GM18511 (cell line): ENCODE measurements around the gene CTSK.

Experiments used
- ATAC-seq: cut with Tn5 transposase; IDR thresholded peaks from one replicate; pipeline ENCODE4 v1.9.1; 2021; ENCODE audit warnings: mild to moderate bottlenecking, moderate library complexity; ENCODE audit not compliant: unreplicated experiment

The CTSK gene

DNA sequence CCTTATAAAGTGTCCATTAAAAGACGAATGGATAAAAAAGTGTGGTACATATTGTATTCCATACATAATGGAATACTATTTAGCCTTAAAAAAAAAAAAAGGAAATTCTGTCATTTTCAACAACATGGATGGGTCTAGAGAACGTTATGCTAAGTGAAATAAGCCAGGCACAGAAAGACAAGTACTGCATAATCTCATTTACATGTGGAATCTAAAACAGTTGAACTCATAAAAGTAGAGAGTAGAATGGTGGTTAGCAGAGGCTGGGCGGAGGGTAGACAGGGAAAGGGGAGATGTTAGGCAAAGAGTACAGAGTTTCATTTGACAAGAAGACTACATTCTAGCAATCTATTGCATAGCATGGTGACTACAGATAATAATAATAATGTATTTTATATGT is 45.0 kb downstream of the CTSK start:
- ATAC-seq, result no peak

DNA sequence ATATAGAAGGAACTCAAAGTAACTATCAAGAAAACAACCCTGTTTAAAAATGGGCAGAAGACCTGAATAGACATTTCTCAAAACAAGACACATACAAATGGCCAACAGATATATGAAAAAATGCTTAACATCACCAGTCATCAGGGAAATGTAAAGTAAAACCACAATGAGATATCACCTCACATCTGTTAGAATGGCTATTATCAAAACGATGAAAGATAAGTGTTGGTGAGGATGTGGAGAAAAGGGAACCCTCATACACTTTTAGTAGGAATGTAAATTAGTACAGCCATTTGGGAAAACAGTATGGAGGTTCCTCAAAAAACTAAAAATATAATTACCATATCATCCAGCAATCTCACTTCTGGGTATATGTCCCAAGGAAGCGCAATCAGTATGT is 45.5 kb downstream of the CTSK start:
- no peak for ATAC-seq

DNA sequence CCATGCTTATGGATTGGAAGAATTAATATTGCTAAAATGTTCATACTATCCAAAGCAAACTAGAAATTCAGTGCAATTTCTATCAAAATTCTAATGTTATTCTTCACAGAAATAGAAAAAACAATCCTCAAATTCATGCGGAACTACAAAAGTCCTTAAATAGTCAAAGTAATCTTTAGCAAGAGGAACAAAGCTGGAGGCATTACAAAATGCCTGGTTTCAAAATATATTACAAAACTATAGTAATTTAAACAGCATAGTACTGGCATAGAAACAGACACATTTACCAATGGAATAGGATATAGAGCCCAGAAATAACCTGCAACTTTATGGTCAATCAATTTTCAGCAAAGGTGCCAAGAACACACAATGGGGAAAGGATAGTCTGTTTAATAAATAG is 46.3 kb downstream of the CTSK start:
- no peak for ATAC-seq

DNA sequence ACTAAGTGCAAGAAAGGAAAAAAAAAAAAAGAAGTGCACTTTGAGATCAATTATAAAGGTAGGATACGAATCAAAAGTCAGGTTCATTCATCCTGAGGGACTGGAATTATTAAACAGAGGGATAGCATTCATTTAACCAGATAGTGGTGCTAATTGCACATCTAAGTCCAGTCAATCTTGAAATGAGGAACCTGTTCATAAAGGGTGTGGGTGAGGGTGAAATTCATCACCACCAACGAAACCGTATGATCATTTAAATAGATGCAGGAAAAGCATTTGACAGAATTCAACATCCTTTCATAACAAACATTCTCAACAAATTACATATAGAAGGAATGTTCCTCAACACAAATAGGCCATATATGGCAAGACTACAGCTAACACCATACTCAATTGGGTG is 48.0 kb downstream of the CTSK start:
- ATAC-seq, result no peak

DNA sequence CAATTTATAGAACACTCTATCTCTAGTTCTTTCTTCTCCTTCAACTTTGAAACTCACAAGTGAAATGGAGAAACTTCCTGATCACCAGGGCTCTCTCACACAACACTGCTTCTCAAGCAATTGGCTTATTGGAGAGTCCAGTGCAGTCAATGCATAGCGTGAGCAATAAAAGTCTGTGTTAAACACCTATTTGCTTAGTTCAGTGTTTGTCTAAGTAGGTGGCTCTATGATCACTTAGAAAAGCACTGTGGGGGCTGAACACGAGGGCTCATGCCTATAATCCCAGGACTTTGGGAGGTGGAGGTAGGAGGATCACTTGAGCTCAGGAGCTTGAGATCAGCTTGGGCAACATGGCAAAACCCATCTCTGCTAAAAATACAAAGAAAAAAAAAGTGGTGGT is 54.6 kb downstream of the CTSK start:
- ATAC-seq, result no peak

DNA sequence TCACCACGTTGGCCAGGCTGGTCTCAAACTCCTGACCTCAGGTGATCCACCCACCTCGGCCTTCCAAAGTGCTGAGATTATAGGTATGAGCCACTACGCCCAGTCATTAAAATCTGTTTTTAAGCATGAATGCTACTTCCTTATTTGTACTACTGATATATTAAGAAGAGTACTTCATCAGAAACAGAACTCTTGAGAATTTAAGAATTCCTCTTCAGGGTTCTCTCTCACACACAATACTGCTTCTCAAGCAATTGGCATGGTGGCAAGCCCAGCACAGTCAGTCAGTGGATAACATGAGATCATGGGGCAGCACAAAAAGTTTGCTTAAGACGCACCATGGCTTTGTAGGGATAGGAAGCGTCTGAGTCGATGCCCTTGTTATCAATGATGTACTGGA is 56.6 kb downstream of the CTSK start:
- ATAC-seq, result no peak

DNA sequence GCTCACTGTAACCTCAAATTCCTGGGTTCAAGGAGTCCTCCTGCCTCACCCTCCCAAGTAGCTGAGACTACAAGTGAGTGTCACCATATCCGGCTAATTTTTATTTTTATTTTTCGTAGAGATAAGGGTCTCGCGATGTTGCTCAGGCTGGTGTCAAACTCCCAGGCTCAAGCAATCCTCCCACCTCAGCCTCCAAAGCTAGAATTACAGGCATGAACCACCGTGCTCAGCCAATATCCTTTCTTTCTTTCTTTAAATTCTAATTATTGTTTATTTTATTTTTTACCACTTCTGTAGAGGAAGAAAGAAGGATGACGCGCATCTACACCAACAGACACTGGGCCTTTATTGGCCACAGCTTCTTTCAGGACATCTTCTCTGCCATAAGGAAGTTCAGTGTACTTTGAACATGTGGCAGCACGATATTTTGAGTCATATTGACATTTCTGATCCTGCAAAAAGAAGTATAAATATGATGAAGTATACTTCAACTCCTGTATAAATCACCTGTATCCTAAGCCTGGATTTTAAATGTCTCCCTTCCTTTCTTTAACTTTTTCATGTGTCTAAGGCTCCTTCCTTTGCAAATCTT is 58.2 kb downstream of the CTSK start:
- ATAC-seq, result no peak

DNA sequence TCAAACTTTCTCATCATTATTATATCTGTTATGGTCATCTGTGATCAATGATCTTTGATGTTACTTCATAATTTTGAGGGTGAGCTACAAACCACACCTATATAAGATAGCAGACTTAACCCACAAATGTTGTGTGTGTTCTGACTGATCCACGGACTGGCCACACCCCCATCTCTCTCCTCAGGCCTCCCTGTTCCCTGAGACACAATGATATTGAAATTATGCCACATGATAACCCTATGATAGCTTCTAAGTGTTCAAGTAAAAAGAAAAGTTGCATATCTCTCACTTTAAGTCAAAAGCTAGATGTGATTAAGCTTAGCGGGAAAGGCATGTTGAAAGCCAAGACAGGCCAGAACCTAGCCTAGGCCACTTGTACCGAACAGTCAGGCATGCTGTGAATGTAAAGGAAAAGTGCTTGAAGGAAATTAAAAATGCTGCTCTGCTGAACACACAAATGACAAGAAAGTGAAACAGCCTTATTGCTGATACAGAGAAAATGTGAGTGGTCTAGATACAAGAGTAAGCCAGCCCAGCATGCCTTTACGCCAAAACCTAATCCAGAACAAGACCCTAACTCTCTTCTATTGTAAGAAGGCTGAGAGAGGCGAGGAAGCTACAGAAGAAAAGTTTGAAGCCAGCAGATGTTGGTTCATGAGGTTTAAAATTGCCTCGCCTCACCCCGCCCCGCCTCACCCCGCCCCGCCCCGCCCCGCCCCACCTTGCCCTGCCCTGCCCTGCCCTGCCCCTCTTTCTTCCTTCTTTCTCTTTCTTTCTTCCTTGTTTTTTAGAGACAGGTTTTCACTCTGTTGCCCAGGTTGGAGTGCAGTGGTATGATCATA is 59.0 kb downstream of the CTSK start:
- no peak for ATAC-seq
